HG03460 (cell line): ENCODE data around the gene CLNS1A.
"Not testable (repeated sequence)": the region's sequence is repeated elsewhere in the genome, so short reads cannot be mapped to it uniquely, and the experiment has no call there.

Source experiments
- ATAC-seq: cut with Tn5 transposase; IDR thresholded peaks from one replicate; pipeline ENCODE4 v1.9.1; 2021; ENCODE audit not compliant: unreplicated experiment

Gene CLNS1A

GRCh38 chr11:77637345-77638165 lies at the start of gene CLNS1A:
Gene CLNS1A (minus strand): TSS chr11:77637794. CDS start chr11:77637714, 80 bp downstream.
- ATAC-seq: peak; percentile 95

- no peak for ATAC-seq
Observed at GRCh38 chr11:77687088-77687487, 49.5 kb upstream of the CLNS1A start.

GRCh38 chr11:77677138-77677537 lies 39.5 kb upstream of the CLNS1A start:
- ATAC-seq: no peak

GRCh38 chr11:77672264-77672663 lies 34.7 kb upstream of the CLNS1A start:
- no peak for ATAC-seq

GRCh38 chr11:77669848-77670511 lies 32.4 kb upstream of the CLNS1A start:
- no peak for ATAC-seq

GRCh38 chr11:77668760-77669159 lies 31.2 kb upstream of the CLNS1A start:
- no peak for ATAC-seq

- ATAC-seq: no peak
Observed at GRCh38 chr11:77665240-77665965, 27.8 kb upstream of the CLNS1A start.

- ATAC-seq: no peak
Observed at GRCh38 chr11:77661670-77662069, 24.1 kb upstream of the CLNS1A start.

GRCh38 chr11:77660947-77661346 lies 23.4 kb upstream of the CLNS1A start:
- no peak for ATAC-seq

GRCh38 chr11:77658213-77659013 lies 20.8 kb upstream of the CLNS1A start:
- ATAC-seq: no peak

GRCh38 chr11:77656362-77656761 lies 18.8 kb upstream of the CLNS1A start:
- no peak for ATAC-seq

GRCh38 chr11:77654770-77655434 lies 17.3 kb upstream of the CLNS1A start:
- ATAC-seq: no peak

- ATAC-seq: no peak
Observed at GRCh38 chr11:77650123-77650522, 12.5 kb upstream of the CLNS1A start.

GRCh38 chr11:77647654-77648305 lies 10.2 kb upstream of the CLNS1A start:
- no peak for ATAC-seq

GRCh38 chr11:77644887-77645286 lies 7.3 kb upstream of the CLNS1A start:
- no peak for ATAC-seq

GRCh38 chr11:77642228-77642627 lies 4.6 kb upstream of the CLNS1A start:
- no peak for ATAC-seq

- ATAC-seq: no peak
Observed at GRCh38 chr11:77636731-77637344, 756 bp downstream of the CLNS1A start.

GRCh38 chr11:77633926-77634325 lies 3.7 kb downstream of the CLNS1A start:
- not testable (repeated sequence) for ATAC-seq

GRCh38 chr11:77630157-77630710 lies 7.4 kb downstream of the CLNS1A start:
- no peak for ATAC-seq
